Measurements from ENCODE around the gene ABCD1. TPM values are rescaled to one million over a fixed set of nuclear protein-coding genes. Genes with fewer than 3 reads are reported as not detected.

Gene ABCD1
- total RNA-seq, 2 donors from 2014 or later: 12.7 to 16.8 TPM

GRCh38 chrX:153685751-153686696 is 38.6 kb upstream of the ABCD1 start:
- Histone ChIP-seq H3K36me3 (no peaks in the 10 kb centered on the region), H3K9me3 (no peaks in the 10 kb centered on the region), H3K27ac (no peak overlapping the region), H3K27me3 (no peaks in the 10 kb centered on the region), H3K4me3 (no peak overlapping the region), H3K9ac (ENCODE audit: low read depth in 2 of 2, low read length in 2 of 2) (no peak overlapping the region), H3K4me1 (no peaks in the 10 kb centered on the region)
- intact Hi-C loops (cut with DNase I): no loop called here
- TF ChIP-seq, protein P1, sequence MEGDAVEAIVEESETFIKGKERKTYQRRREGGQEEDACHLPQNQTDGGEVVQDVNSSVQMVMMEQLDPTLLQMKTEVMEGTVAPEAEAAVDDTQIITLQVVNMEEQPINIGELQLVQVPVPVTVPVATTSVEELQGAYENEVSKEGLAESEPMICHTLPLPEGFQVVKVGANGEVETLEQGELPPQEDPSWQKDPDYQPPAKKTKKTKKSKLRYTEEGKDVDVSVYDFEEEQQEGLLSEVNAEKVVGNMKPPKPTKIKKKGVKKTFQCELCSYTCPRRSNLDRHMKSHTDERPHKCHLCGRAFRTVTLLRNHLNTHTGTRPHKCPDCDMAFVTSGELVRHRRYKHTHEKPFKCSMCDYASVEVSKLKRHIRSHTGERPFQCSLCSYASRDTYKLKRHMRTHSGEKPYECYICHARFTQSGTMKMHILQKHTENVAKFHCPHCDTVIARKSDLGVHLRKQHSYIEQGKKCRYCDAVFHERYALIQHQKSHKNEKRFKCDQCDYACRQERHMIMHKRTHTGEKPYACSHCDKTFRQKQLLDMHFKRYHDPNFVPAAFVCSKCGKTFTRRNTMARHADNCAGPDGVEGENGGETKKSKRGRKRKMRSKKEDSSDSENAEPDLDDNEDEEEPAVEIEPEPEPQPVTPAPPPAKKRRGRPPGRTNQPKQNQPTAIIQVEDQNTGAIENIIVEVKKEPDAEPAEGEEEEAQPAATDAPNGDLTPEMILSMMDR (IDR thresholded peaks at IDR 0.05): no peak
- DNase-seq: no peak

DNA sequence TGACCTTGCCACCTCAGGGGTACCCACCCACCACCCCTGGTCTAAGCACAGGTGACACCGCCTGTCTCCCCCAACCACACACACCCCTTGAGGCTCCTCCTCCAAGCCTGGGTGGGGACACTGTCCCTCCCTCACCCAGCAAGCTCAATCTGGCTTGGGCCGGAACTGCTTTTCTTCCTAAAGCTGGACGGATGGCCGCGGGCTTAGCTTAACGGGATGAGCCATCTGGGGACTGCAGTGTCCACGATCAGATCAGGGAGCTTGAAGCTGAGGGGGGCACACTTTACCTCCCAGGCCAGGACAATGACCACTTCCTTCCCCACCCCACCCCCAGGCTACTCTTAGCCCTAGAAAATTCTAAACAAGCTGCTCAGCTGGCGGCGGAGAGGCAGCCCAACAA is 37.9 kb upstream of the ABCD1 start:
- no peak overlapping the region for H3K27ac ChIP-seq
- H3K9me3 ChIP-seq: no peaks in the 10 kb centered on the region
- intact Hi-C loops (cut with DNase I): no loop called here
- no peak overlapping the region for H3K4me3 ChIP-seq
- no peaks in the 10 kb centered on the region for H3K36me3 ChIP-seq
- H3K9ac ChIP-seq (ENCODE audit: low read depth in 2 of 2, low read length in 2 of 2): peak overlapping the region; percentile 34 to 35
- peak; percentile 71 for DNase-seq
- no peaks in the 10 kb centered on the region for H3K27me3 ChIP-seq
- TF ChIP-seq, protein P1 (IDR thresholded peaks at IDR 0.05): no peak
- no peaks in the 10 kb centered on the region for H3K4me1 ChIP-seq

DNA sequence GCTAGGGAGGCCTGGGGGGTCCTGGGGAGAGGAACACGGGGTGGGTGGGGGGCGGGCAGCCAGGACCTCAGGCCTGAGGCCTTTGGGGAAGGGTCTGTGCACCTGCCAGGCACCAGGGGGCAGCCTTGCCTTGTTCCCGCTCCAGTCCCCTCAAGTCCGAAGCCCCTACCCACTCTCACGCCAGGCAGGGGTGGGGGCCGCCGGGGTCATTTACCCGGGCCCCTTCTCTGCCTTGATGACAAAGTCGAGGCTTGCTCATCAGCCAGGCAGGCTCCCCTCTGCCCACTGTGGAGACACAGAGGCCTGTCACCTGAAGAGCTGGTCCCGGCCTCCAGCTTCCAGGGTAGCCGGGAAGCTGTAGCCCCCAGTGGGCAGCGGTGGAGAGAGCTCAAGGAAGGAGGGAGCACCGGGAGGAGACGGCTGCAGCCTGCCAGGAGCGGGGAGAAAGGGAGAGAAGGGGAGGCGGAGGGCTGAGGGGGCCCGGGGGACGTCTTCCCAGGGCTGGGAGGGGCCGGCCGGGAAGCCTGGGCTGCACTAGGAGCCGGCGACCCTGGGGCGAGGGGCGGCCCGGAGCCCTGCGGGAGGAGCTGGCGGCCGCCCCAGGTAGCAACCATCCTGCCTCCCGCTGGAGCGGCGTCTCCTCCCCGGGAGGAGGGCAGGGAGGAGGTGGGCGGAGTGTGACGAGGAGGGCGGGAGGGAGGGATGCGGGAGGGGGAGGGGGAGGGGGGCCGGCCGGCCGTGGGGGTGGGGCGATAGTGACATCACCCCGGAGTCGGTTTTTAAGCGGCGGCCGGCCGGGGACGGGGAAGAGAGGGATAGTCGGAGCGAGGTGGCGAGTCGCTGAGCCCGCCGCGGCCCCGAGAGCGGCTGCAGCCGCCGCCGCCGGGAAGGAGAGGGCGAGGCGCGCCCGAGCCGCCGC is 37.3 kb upstream of the ABCD1 start, which contains the start of gene SLC6A8:
TSS of gene SLC6A8 (plus strand) at position 806 of the 919 bp plus-strand sequence. CDS start 649 bp downstream, outside the sequence.
- intact Hi-C loops (cut with DNase I): no loop called here
- peak; percentile 71 for DNase-seq
- no peaks in the 10 kb centered on the region for H3K4me1 ChIP-seq
- no peak within 1 kb of the TSS for H3K27ac ChIP-seq
- H3K4me3 ChIP-seq: peak within 1 kb of the TSS; percentile 30
- H3K27me3 ChIP-seq: no peaks in the 10 kb centered on the region
- peak within 1 kb of the TSS; percentile 34 to 35 for H3K9ac ChIP-seq (ENCODE audit: low read depth in 2 of 2, low read length in 2 of 2)
- no peaks in the 10 kb centered on the region for H3K9me3 ChIP-seq
- TF ChIP-seq, protein P1 (IDR thresholded peaks at IDR 0.05): peak; percentile 24
- no peaks in the 10 kb centered on the region for H3K36me3 ChIP-seq

DNA sequence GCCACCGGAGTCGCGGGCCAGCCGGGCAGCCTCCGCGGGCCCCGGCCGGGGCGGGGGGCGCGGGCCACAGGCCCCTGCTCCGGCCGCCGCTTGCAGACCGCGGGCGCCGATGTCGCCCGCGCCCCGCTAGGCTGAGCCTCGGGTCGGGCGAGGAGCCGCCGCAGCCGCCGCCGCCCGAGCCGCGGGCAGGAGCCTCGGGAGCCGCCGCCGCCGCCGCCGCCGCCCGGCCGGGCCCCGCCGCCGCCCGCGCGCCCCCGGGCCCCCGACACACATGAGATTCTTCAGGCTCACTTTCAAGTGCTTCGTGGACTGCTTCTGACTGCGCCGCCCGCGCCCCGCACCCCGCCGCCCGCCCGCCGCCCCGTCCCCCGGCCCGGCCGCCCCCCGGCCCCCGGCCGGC is 36.6 kb upstream of the ABCD1 start:
- Histone ChIP-seq H3K36me3 (no peaks in the 10 kb centered on the region), H3K27ac (no peak overlapping the region), H3K9ac (ENCODE audit: low read depth in 2 of 2, low read length in 2 of 2) (no peak overlapping the region), H3K4me1 (no peaks in the 10 kb centered on the region), H3K4me3 (no peak overlapping the region), H3K9me3 (no peaks in the 10 kb centered on the region), H3K27me3 (no peaks in the 10 kb centered on the region)
- intact Hi-C loops (cut with DNase I): no loop called here
- TF ChIP-seq, protein P1 (IDR thresholded peaks at IDR 0.05): no peak
- DNase-seq: no peak

DNA sequence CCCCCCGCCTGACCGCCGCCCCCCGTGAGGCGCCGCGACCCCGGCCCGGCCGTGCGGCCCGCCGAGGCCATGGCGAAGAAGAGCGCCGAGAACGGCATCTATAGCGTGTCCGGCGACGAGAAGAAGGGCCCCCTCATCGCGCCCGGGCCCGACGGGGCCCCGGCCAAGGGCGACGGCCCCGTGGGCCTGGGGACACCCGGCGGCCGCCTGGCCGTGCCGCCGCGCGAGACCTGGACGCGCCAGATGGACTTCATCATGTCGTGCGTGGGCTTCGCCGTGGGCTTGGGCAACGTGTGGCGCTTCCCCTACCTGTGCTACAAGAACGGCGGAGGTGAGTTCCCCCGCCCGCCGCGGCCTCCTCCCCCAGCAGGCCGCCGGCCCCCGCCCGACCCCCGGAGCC is 36.1 kb upstream of the ABCD1 start:
- Histone ChIP-seq H3K4me1 (no peaks in the 10 kb centered on the region), H3K9ac (ENCODE audit: low read depth in 2 of 2, low read length in 2 of 2) (peak overlapping the region in 1 of 2 donors; percentile 35), H3K9me3 (no peaks in the 10 kb centered on the region), H3K36me3 (no peaks in the 10 kb centered on the region), H3K27me3 (no peaks in the 10 kb centered on the region), H3K27ac (no peak overlapping the region), H3K4me3 (peak overlapping the region; percentile 30)
- TF ChIP-seq, protein P1 (IDR thresholded peaks at IDR 0.05): no peak
- intact Hi-C loops (cut with DNase I): no loop called here
- no peak for DNase-seq
